Myometrial cell (primary cell): Measurements from ENCODE around the gene EIF2AK3. TPM values are rescaled to one million over a fixed set of nuclear protein-coding genes. Genes with fewer than 3 reads are reported as not detected.

Experiments
- total RNA-seq: library from RNA; depleted of rRNA; stranded (reverse); fragments of >200 nt; gene quantifications from 2 replicates; pipeline ENCODE4 v1.2.3, GENCODE V29; 2015

The EIF2AK3 gene
- 13.5 and 25.0 TPM in 2 replicates for total RNA-seq

DNA sequence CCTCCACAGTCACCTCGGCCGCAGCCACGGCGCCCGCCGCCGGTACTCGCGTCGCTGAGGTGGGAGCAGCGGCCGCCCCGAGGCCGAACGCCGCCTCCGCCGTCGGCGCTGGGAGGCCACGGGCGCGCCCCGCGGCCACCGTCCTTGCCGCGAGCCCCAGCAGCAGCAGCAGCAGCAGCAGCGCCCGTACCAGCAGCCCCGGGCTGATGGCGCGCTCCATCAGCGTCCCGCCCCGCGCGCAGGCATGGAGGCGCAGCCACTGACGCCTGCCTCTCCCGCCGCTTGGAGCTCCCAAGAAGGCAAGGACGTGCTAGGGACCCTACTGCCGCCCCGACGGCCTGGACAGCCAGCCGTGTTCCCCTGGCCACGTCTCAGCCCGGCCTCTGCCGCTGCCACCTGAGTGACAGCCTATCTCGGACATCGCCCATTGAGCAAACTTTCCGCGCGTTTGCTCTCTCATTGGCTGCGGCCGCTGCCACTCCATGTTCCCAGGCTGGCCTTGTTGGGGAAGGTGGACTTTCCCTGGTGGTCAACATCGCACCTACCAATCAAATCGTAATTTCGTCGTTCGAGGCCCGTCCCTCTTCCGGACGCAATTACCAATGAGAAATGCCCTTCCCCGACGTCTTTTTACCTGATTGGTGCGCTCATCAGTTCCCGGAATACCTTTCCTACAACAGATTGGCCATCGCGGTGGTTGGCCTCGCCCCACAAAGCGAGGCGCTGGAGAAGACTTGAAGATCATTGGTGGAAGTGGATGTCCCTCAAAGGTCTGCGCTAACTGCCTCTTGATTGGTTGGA, at the start of gene EIF2AK3:
TSS of gene EIF2AK3 (minus strand) at position 410 of the 801 bp plus-strand sequence. CDS start at position 220, 190 bp downstream.

Other genes with a start within 250 kb of the EIF2AK3 start
- gene FOXI3, start 174.8 kb downstream of the EIF2AK3 start, total RNA-seq: not detected in 2 replicates
- 2.0 and 8.2 TPM in 2 replicates for gene RPIA, start 64.2 kb upstream of the EIF2AK3 start, total RNA-seq